Uterus (tissue), 4 donors: ENCODE results near the gene JPH3. TPM values are rescaled to one million over a fixed set of nuclear protein-coding genes. Genes with fewer than 3 reads are reported as not detected.

Experiments used
- DNase-seq, 2 donors: peaks; one replicate each; pipeline ENCODE4 v3.0.0-alpha.2; 2019 to 2020
- H3K27ac ChIP-seq, 2 donors: fragments of 200-600 bp; sonication (generic); 1 replicate in 1 of 2; 2 replicates in 1 of 2; pipeline ENCODE4 v1.5.1; 2016 to 2018
- H3K27me3 ChIP-seq, 2 donors: fragments of 200-600 bp; sonication (generic); one replicate each; pipeline ENCODE4 v1.5.1; 2018 to 2019; ENCODE audit warnings: control low read depth in 1 of 2
- H3K36me3 ChIP-seq, 2 donors: fragments of 200-600 bp; sonication (generic); one replicate each; pipeline ENCODE4 v1.5.1; 2019; ENCODE audit warnings: control low read depth in 1 of 2
- H3K4me1 ChIP-seq, 2 donors: fragments of 200-600 bp; sonication (generic); one replicate each; pipeline ENCODE4 v1.5.1; 2018 to 2019; ENCODE audit warnings: control low read depth in 1 of 2
- H3K4me3 ChIP-seq, 2 donors: fragments of 200-600 bp; sonication (generic); 1 replicate in 1 of 2; 2 replicates in 1 of 2; pipeline ENCODE4 v1.5.1; 2018 to 2019; ENCODE audit warnings: mild to moderate bottlenecking in 1 of 2
- H3K9me3 ChIP-seq, 2 donors: fragments of 200-600 bp; sonication (generic); one replicate each; pipeline ENCODE4 v1.5.1; 2019; ENCODE audit warnings: control low read depth in 1 of 2
- POLR2A ChIP-seq, 2 donors: fragments of 450-650 bp; IDR thresholded peaks; one replicate each; pipeline ENCODE4 v1.6.1; 2016; ENCODE audit warnings: antibody characterized with exemption in 2 of 2, mild to moderate bottlenecking in 1 of 2, moderate library complexity in 1 of 2
- intact Hi-C: fragments of 100-400 bp; cut with DNase I; formaldehyde crosslinking; loops from one replicate; pipeline ENCODE4 v1.15.1; 2023; ENCODE audit warnings: low total_unique reads
- total RNA-seq, 4 donors: library from RNA; depleted of rRNA in 3 of 4; stranded (reverse); fragments of >200 nt in 3 of 4; gene quantifications; one replicate each; pipeline versions ENCODE4 v1.1.0 to v1.2.4, GENCODE V29; 2014 to 2023
- TF ChIP-seq, protein P1 (sequence below), 4 experiments: fragments of 200-600 bp in 2 of 4; fragments of 450-650 bp in 2 of 4; sonication (generic) in 2 of 4; IDR thresholded peaks; one replicate each; pipeline ENCODE4 v1.5.1; 2016 to 2019; ENCODE audit warnings: antibody characterized with exemption in 4 of 4, mild to moderate bottlenecking in 2 of 4, moderate library complexity in 1 of 4
- donor health status: DM: yes; HTN: yes; CAD: no.

The JPH3 gene
- total RNA-seq, 4 donors from 2014 or later, result 0.27 to 1.1 TPM; not detected in 2

- H3K27ac ChIP-seq, result no peak overlapping the region
- no peaks in the 10 kb centered on the region for H3K4me1 ChIP-seq
- H3K9me3 ChIP-seq, result no peaks in the 10 kb centered on the region
- no peaks in the 10 kb centered on the region for H3K36me3 ChIP-seq
- no peak for DNase-seq
- H3K4me3 ChIP-seq, result no peak overlapping the region
- intact Hi-C loops, result no loop called here
- TF ChIP-seq, protein P1, sequence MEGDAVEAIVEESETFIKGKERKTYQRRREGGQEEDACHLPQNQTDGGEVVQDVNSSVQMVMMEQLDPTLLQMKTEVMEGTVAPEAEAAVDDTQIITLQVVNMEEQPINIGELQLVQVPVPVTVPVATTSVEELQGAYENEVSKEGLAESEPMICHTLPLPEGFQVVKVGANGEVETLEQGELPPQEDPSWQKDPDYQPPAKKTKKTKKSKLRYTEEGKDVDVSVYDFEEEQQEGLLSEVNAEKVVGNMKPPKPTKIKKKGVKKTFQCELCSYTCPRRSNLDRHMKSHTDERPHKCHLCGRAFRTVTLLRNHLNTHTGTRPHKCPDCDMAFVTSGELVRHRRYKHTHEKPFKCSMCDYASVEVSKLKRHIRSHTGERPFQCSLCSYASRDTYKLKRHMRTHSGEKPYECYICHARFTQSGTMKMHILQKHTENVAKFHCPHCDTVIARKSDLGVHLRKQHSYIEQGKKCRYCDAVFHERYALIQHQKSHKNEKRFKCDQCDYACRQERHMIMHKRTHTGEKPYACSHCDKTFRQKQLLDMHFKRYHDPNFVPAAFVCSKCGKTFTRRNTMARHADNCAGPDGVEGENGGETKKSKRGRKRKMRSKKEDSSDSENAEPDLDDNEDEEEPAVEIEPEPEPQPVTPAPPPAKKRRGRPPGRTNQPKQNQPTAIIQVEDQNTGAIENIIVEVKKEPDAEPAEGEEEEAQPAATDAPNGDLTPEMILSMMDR (IDR thresholded peaks at IDR 0.05), result no peak
- TF ChIP-seq POLR2A (IDR thresholded peaks at IDR 0.05), result no peak
- no peaks in the 10 kb centered on the region for H3K27me3 ChIP-seq
These were observed 17.3 kb downstream of the JPH3 start for GRCh38 chr16:87619360-87620200.

- no peak overlapping the region for H3K27ac ChIP-seq
- no peak for TF ChIP-seq POLR2A (IDR thresholded peaks at IDR 0.05)
- TF ChIP-seq, protein P1 (IDR thresholded peaks at IDR 0.05), result no peak
- no peak for DNase-seq
- no peak overlapping the region for H3K4me3 ChIP-seq
- no peaks in the 10 kb centered on the region for H3K36me3 ChIP-seq
- no peaks in the 10 kb centered on the region for H3K4me1 ChIP-seq
- no peaks in the 10 kb centered on the region for H3K27me3 ChIP-seq
- no peaks in the 10 kb centered on the region for H3K9me3 ChIP-seq
- intact Hi-C loops, result no loop called here
These were observed 17.8 kb downstream of the JPH3 start for GRCh38 chr16:87620201-87620495.

DNA sequence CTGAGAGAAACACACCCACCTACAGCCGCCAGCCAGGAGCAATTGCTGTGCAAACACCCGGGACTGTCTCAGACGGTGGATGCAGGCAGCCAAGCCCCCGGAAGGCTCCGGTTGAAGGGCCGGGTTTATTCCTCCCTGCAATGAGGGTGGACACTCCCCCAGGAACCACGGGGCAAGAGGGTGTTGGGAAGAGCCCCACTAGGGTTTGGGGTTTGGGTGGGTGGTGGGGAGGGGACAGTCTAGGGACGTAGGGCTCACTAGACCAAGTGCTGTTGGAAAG lies 19.2 kb downstream of the JPH3 start:
- Histone ChIP-seq H3K4me3 (no peak overlapping the region), H3K27ac (no peak overlapping the region), H3K4me1 (no peaks in the 10 kb centered on the region), H3K36me3 (no peaks in the 10 kb centered on the region), H3K27me3 (no peaks in the 10 kb centered on the region), H3K9me3 (no peaks in the 10 kb centered on the region)
- DNase-seq, result no peak
- no peak for TF ChIP-seq POLR2A (IDR thresholded peaks at IDR 0.05)
- TF ChIP-seq, protein P1 (IDR thresholded peaks at IDR 0.05), result no peak
- intact Hi-C loops, result no loop called here

GRCh38 chr16:87621976-87622713 lies 19.8 kb downstream of the JPH3 start:
- Histone ChIP-seq H3K27me3 (no peaks in the 10 kb centered on the region), H3K27ac (no peak overlapping the region), H3K4me3 (no peak overlapping the region), H3K4me1 (no peaks in the 10 kb centered on the region), H3K9me3 (no peaks in the 10 kb centered on the region), H3K36me3 (no peaks in the 10 kb centered on the region)
- TF ChIP-seq, protein P1 (IDR thresholded peaks at IDR 0.05), result no peak
- TF ChIP-seq POLR2A (IDR thresholded peaks at IDR 0.05), result no peak
- DNase-seq, result no peak
- intact Hi-C loops, result no loop called here

GRCh38 chr16:87622756-87623319 lies 20.5 kb downstream of the JPH3 start:
- intact Hi-C loops, result no loop called here
- H3K27ac ChIP-seq, result no peak overlapping the region
- no peaks in the 10 kb centered on the region for H3K9me3 ChIP-seq
- no peaks in the 10 kb centered on the region for H3K27me3 ChIP-seq
- no peak for DNase-seq
- TF ChIP-seq, protein P1 (IDR thresholded peaks at IDR 0.05), result no peak
- H3K4me3 ChIP-seq, result no peak overlapping the region
- no peaks in the 10 kb centered on the region for H3K36me3 ChIP-seq
- H3K4me1 ChIP-seq, result no peaks in the 10 kb centered on the region
